ENCODE results near the gene SOX5. TPM values are rescaled to one million over a fixed set of nuclear protein-coding genes. Genes with fewer than 3 reads are reported as not detected.

SOX5 gene
- total and polyA plus RNA-seq, 9 of the 15 experiments (the other 6 are each of a cell fraction or from before 2014, with no cell fraction given) = 8.3 to 16.5 (median 11.9) TPM

- TF ChIP-seq RAD51 (IDR thresholded peaks at IDR 0.05; ENCODE audit: borderline replicate concordance, low read depth) (peak; percentile 84), ZNF655 (CRISPR knock-in tag; IDR thresholded peaks at IDR 0.05) (no peak), STAT5B (CRISPR knock-in tag; IDR thresholded peaks at IDR 0.05) (no peak), ELK1 (CRISPR knock-in tag; IDR thresholded peaks at IDR 0.05) (no peak), SMAD1 (IDR thresholded peaks at IDR 0.05; ENCODE audit: low read depth, low read length, partially characterized antibody) (no peak), ZNF589 (CRISPR knock-in tag; IDR thresholded peaks at IDR 0.05; ENCODE audit: low read depth) (0 out of 2 replicates have a peak, but pooled peaks have one; percentile 11), POLR2AphosphoS2 (IDR thresholded peaks at IDR 0.05; ENCODE audit: low read length) (no peak), SIN3B (IDR thresholded peaks at IDR 0.05; ENCODE audit: low read depth) (no peak), ZFP36 (IDR thresholded peaks at IDR 0.05; ENCODE audit: low read depth, low read length, partially characterized antibody) (no peak), CHAMP1 (IDR thresholded peaks at IDR 0.05) (no peak), RB1 (IDR thresholded peaks at IDR 0.05; ENCODE audit: low read depth) (no peak), ZNF217 (CRISPR knock-in tag; IDR thresholded peaks at IDR 0.05) (no peak), PPARD (CRISPR knock-in tag; IDR thresholded peaks at IDR 0.05) (no peak), SLC30A9 (CRISPR knock-in tag; IDR thresholded peaks at IDR 0.05) (no peak)
Measured at GRCh38 chr12:23885394-23885793, 64.1 kb downstream of the SOX5 start (continued).
